ENCODE data around the gene SHC3.

Gene SHC3

GRCh38 chr9:89177944-89178829, at the start of gene SHC3:
TSS of gene SHC3 (minus strand) at chr9:89178818. CDS start at chr9:89178460, 358 bp downstream.
- Mint-ChIP-seq H3K4me3 (peak within 1 kb of the TSS; percentile 80 to 85 (median 82)), H3K4me1 (peaks cover 27% of the 10 kb centered on the region), H3K9me3 (no peaks in the 10 kb centered on the region), H3K36me3 (ENCODE audit: low read depth) (no peaks in the 10 kb centered on the region), H3K27ac (peak within 1 kb of the TSS in 2 of 3 experiments; percentile 9 to 82), H3K27me3 (ENCODE audit: low read depth) (peaks cover 81% of the 10 kb centered on the region)
- no peak for TF ChIP-seq CTCF (IDR thresholded peaks at IDR 0.05; ENCODE audit: unreplicated experiment in 3 of 3)

- TF ChIP-seq CTCF (IDR thresholded peaks at IDR 0.05; ENCODE audit: unreplicated experiment in 3 of 3) = no peak
- H3K4me1 Mint-ChIP-seq = peaks cover 15% of the 10 kb centered on the region
- no peak overlapping the region for H3K4me3 Mint-ChIP-seq
- peaks cover 14% of the 10 kb centered on the region for H3K27me3 Mint-ChIP-seq (ENCODE audit: low read depth)
- H3K27ac Mint-ChIP-seq = peak overlapping the region; percentile 89 to 91 (median 89)
- peaks cover 9% of the 10 kb centered on the region for H3K9me3 Mint-ChIP-seq
- no peaks in the 10 kb centered on the region for H3K36me3 Mint-ChIP-seq (ENCODE audit: low read depth)
Observed at GRCh38 chr9:89225991-89226471, 47.4 kb upstream of the SHC3 start.

GRCh38 chr9:89225587-89225986, 47.0 kb upstream of the SHC3 start:
- H3K27me3 Mint-ChIP-seq (ENCODE audit: low read depth) = peaks cover 13% of the 10 kb centered on the region
- peak overlapping the region; percentile 89 to 91 (median 89) for H3K27ac Mint-ChIP-seq
- H3K4me3 Mint-ChIP-seq = no peak overlapping the region
- no peaks in the 10 kb centered on the region for H3K36me3 Mint-ChIP-seq (ENCODE audit: low read depth)
- H3K4me1 Mint-ChIP-seq = peaks cover 15% of the 10 kb centered on the region
- H3K9me3 Mint-ChIP-seq = peaks cover 8% of the 10 kb centered on the region
- no peak for TF ChIP-seq CTCF (IDR thresholded peaks at IDR 0.05; ENCODE audit: unreplicated experiment in 3 of 3)

GRCh38 chr9:89225036-89225435, 46.4 kb upstream of the SHC3 start:
- TF ChIP-seq CTCF (IDR thresholded peaks at IDR 0.05; ENCODE audit: unreplicated experiment in 3 of 3) = no peak
- H3K9me3 Mint-ChIP-seq = peaks cover 3% of the 10 kb centered on the region

GRCh38 chr9:89224633-89225032, 46.0 kb upstream of the SHC3 start:
- Mint-ChIP-seq H3K36me3 (ENCODE audit: low read depth) (no peaks in the 10 kb centered on the region), H3K4me1 (peaks cover 15% of the 10 kb centered on the region), H3K9me3 (no peaks in the 10 kb centered on the region), H3K27ac (no peak overlapping the region), H3K27me3 (ENCODE audit: low read depth) (peaks cover 10% of the 10 kb centered on the region), H3K4me3 (no peak overlapping the region)
- no peak for TF ChIP-seq CTCF (IDR thresholded peaks at IDR 0.05; ENCODE audit: unreplicated experiment in 3 of 3)

More at GRCh38 chr9:89225036-89225435, 46.4 kb upstream of the SHC3 start:
- Mint-ChIP-seq H3K27me3 (ENCODE audit: low read depth) (peaks cover 10% of the 10 kb centered on the region), H3K4me1 (peaks cover 15% of the 10 kb centered on the region), H3K4me3 (no peak overlapping the region), H3K36me3 (ENCODE audit: low read depth) (no peaks in the 10 kb centered on the region), H3K27ac (peak overlapping the region in 2 of 3 experiments; percentile 89 to 91)

Data from nephron (organoid).